NCI-H2029 (cell line): Measurements from ENCODE around the gene GREM2.

Experiments used
- DNase-seq: peaks from one replicate; lab custom pipeline; 2025; lab: John Stamatoyannopoulos, UW

GREM2 gene

GRCh38 chr1:240609527-240610060 lies 2.4 kb downstream of the GREM2 start:
- DNase-seq: no peak

DNA sequence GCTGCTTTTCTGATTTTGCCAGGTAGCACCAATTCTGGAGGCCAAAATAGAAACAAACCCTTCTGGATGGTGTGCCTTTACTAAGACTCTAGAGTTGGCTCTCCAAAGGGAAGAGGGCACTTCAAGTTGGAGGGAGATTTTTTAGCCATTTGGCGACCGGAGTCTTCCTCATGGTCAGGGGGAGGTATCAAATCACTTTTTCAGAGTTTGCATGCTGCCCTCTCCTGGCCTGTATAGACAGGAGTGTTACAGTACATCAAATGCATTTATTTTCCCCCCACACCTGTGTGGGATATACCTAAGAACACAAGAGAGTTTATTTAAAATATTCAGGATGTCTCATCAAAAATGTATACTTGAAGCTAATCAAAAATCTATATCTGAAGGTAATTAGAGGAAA lies 3.2 kb downstream of the GREM2 start:
- no peak for DNase-seq

- DNase-seq: no peak
These were observed 4.9 kb downstream of the GREM2 start for GRCh38 chr1:240607006-240607405.

GRCh38 chr1:240602189-240602588 lies 9.8 kb downstream of the GREM2 start:
- DNase-seq: no peak

GRCh38 chr1:240599830-240600229 lies 12.1 kb downstream of the GREM2 start:
- DNase-seq: no peak

GRCh38 chr1:240599299-240599698 lies 12.7 kb downstream of the GREM2 start:
- no peak for DNase-seq

GRCh38 chr1:240598216-240599001 lies 13.5 kb downstream of the GREM2 start:
- no peak for DNase-seq

GRCh38 chr1:240597153-240597745 lies 14.7 kb downstream of the GREM2 start:
- no peak for DNase-seq

GRCh38 chr1:240595476-240595875 lies 16.5 kb downstream of the GREM2 start:
- no peak for DNase-seq

DNA sequence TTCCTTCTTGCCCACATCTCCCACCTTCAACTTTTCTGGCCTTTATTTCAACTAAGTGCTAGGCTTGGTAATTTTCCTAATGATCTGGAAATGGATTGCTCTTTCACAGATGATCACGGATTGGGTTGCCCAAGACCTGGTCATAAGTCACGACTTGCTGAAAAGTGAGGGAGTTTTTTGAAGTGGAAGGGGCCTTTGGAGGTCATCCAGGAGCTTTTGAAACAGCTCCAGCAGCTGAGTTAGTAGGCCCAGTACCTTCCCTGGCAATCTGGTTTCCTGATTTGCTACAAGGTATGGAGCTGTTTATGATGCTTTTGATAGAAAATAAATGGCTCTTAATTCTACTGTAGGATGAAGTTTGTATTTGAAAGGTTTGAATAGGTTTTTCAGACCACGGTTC lies 20.4 kb downstream of the GREM2 start:
- no peak for DNase-seq

GRCh38 chr1:240591078-240591477 lies 20.9 kb downstream of the GREM2 start:
- no peak for DNase-seq

- DNase-seq: no peak
These were observed 22.3 kb downstream of the GREM2 start for GRCh38 chr1:240589585-240590110.

DNA sequence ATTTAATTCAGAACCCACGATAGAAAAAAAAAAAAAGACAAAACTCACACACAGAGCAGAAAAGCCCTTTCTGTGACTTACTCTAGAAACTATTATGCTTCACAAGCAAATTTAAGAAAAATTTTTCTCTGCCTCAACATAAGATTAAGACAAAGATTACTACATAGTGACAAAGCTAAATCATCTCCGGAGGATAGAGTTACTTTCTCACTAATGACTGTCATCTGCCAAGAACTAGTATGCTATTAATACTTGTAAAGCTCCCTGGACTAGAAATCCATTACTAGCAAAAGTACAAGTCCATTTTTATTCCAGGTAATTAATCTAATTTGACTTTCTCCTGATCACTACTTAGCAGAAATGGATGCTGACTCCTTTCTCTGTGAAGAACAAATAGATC lies 25.9 kb downstream of the GREM2 start:
- no peak for DNase-seq

DNA sequence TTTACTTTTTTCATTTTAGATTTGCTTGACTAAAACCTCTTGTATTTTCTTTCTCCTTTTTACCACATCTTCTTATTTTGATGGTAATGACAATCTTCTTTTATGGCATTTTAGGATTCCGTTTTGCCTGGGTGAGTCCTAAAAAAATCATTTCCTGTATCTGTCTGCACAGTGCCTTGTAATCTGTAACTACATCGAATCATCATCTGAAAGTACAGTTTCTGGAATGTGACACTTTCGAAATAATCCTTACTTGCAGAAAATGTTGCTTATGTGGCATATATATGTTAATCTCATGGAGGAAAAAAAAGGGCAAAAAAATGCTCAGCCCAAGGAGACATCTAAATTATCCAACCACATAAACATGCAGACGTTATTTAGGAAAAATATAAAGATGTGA lies 29.0 kb downstream of the GREM2 start:
- DNase-seq: no peak

DNA sequence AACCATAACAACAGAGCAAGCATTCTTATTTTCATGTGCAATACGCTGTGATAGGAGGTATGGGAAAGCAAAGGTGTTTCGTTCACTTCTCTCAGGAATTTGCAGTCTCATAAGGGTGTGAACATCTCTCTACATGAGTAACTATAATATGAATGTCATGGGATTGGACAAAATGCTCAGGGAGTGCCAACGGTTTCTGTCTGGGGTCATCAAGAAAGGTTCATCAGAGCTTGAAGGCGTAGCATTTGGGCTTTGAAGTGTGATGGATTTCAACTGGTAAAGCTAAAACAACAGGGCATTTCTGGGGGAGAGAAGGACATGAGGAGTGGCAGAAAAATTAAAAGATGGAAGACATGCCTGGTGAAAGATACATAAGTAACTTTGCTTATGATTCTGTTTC lies 32.4 kb downstream of the GREM2 start:
- DNase-seq: no peak

DNA sequence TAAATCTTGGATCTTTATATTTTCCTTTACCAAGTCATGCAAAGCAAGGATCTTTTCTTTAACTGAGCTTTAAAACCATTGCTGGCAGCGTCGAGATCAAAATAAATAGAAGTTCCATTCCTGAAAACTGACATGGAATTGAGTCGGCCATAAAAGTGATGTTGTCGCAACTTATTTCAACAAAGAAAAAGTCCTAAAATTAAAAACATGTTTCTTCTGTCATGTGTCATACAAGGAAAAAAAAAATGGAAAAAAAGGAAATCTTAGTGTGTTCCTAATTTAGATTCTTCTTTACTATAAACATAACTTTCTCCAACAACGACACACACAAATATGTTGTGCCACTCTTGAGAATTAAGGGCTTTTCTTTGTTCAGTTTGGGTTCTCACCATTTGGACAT lies 34.9 kb downstream of the GREM2 start:
- no peak for DNase-seq

GRCh38 chr1:240575981-240576662 lies 35.8 kb downstream of the GREM2 start:
- DNase-seq: no peak

- DNase-seq: no peak
These were observed 39.6 kb downstream of the GREM2 start for GRCh38 chr1:240572328-240572727.

DNA sequence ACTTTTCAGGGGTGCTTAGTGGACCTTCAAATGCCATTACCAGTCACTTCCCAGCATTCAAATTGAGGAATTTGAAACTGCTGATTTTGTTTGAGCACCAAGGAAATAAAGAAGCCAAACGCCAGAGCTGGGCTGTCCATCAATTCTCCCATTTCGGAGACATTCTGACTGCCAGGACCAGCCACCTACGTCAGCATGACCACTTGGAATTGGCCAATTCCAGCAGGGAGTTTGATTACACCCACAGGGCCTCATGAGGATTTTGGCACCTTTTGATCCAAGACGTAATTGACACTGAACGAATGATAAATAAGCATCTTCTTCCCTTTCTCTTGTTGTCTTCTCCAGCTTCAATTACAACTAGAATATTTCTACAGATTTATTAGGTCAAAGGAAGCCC lies 40.2 kb downstream of the GREM2 start:
- DNase-seq: no peak

- DNase-seq: no peak
These were observed 44.9 kb downstream of the GREM2 start for GRCh38 chr1:240567066-240567465.

DNA sequence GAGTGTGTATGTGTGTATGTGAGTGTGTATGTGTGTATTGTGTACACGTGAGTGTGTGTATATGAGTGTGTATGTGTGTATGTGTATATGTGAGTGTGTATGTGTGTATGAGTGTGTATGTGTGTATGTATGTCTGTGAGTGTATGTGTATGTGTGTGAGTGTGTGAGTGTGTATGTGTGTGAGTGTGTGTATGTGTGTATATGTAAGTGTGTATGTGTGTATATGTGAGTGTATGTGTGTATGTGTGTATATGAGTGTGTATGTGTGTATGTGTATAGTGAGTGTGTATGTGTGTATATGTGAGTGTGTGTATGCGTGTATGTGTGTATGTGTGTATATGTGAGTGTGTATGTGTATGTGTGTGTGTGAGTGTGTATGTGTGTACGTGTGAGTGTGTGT lies 49.2 kb downstream of the GREM2 start:
- DNase-seq: no peak

DNA sequence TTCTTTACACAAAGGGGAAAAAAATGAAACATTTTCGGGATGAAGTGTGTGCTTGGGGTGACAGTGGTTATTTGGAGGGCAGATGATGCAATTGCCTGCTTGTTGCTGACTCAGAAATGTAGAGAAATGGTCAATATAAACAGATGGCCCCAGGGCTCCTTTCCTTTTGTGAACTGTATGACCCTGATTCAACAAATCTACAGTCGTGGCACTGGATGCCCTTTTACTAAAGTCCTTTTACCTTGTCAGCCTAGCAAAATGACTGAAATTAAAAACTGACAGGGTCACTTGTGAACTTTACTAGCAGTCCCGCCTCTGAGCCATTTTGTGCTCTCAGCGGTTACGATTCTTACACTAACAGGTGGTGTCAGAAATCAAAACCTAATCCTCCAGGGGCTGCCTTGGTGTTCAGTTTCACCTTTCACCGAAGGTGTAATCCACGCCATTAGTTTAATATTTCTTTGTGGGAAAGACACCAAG lies 49.8 kb downstream of the GREM2 start:
- no peak for DNase-seq

GRCh38 chr1:240559781-240560180 lies 52.2 kb downstream of the GREM2 start:
- DNase-seq: no peak
